HEK293T (cell line): ENCODE data around the gene MEIOC.

Experiments
- ARNT ChIP-seq: fragments of 450-650 bp; IDR thresholded peaks from 2 replicates; pipeline ENCODE4 v1.6.1; 2017; ENCODE audit warnings: mild to moderate bottlenecking
- BHLHE40 ChIP-seq: fragments of 450-650 bp; IDR thresholded peaks from 2 replicates; pipeline ENCODE4 v1.6.1; 2016; ENCODE audit warnings: mild to moderate bottlenecking, moderate library complexity, borderline replicate concordance
- ELF4 ChIP-seq: fragments of 450-650 bp; IDR thresholded peaks from 2 replicates; pipeline ENCODE4 v1.6.1; 2017; ENCODE audit warnings: antibody characterized with exemption
- FOXA1 ChIP-seq: fragments of 450-650 bp; IDR thresholded peaks from 2 replicates; pipeline ENCODE4 v1.6.1; 2016; ENCODE audit warnings: mild to moderate bottlenecking
- FOXK2 ChIP-seq: fragments of 450-650 bp; IDR thresholded peaks from 2 replicates; pipeline ENCODE4 v1.6.1; 2016; ENCODE audit warnings: mild to moderate bottlenecking
- FOXM1 ChIP-seq: fragments of 450-650 bp; IDR thresholded peaks from 2 replicates; pipeline ENCODE4 v1.6.1; 2017; ENCODE audit warnings: mild to moderate bottlenecking, borderline replicate concordance
- NFRKB ChIP-seq: fragments of 450-650 bp; IDR thresholded peaks from 2 replicates; pipeline ENCODE4 v1.6.1; 2016; ENCODE audit warnings: mild to moderate bottlenecking, moderate library complexity
- SP1 ChIP-seq: fragments of 450-650 bp; IDR thresholded peaks from 2 replicates; pipeline ENCODE4 v1.6.1; 2017
- SUZ12 ChIP-seq: fragments of 450-650 bp; IDR thresholded peaks from 2 replicates; pipeline ENCODE4 v1.6.1; 2016; ENCODE audit warnings: mild to moderate bottlenecking
- TARDBP ChIP-seq: fragments of 450-650 bp; IDR thresholded peaks from 2 replicates; pipeline ENCODE4 v1.6.1; 2016
- ZNF384 ChIP-seq: fragments of 450-650 bp; IDR thresholded peaks from 2 replicates; pipeline ENCODE4 v1.6.1; 2016

- TF ChIP-seq SUZ12 (no peak), NFRKB (no peak), TARDBP (no peak), SP1 (no peak), FOXK2 (no peak), FOXM1 (no peak), ZNF384 (no peak), BHLHE40 (no peak), ELF4 (no peak), ARNT (no peak), FOXA1 (no peak)
Measured at GRCh38 chr17:44688675-44689476, 32.6 kb downstream of the MEIOC start.
